Body of pancreas (tissue), 4 donors: ENCODE measurements around the gene GRHL3. TPM values are rescaled to one million over a fixed set of nuclear protein-coding genes. Genes with fewer than 3 reads are reported as not detected.

Experiments
- ATAC-seq: fragments of 150-250 bp; one replicate; pipeline ENCODE4 v1.9.1; 2016
- DNase-seq, 4 donors: peaks; one replicate each; pipeline ENCODE4 v3.0.0-alpha.2; 2019
- H3K27ac ChIP-seq, 4 donors: fragments of 200-600 bp; sonication (generic); 1 replicate in 3 of 4; 2 replicates in 1 of 4; pipeline versions ENCODE4 v1.5.1 to v1.6.1; 2016 to 2019; ENCODE audit warnings: mild to moderate bottlenecking in 1 of 4, mixed read lengths in 1 of 4, moderate library complexity in 1 of 4
- H3K27me3 ChIP-seq, 2 donors: fragments of 200-600 bp; sonication (generic); one replicate each; pipeline ENCODE4 v1.6.0; 2016; ENCODE audit warnings: mild to moderate bottlenecking in 1 of 2
- H3K36me3 ChIP-seq, 2 donors: fragments of 200-600 bp; sonication (generic); replicated peaks in 1 of 2; 2 replicates each; pipeline ENCODE4 v1.5.1; 2016; ENCODE audit warnings: low read depth in 2 of 2; ENCODE audit not compliant: insufficient read depth in 1 of 2
- H3K4me1 ChIP-seq: fragments of 200-600 bp; sonication (generic); one replicate; pipeline ENCODE4 v1.6.0; 2016
- H3K4me3 ChIP-seq, 2 donors: fragments of 200-600 bp; sonication (generic); 1 replicate in 1 of 2; 2 replicates in 1 of 2; pipeline ENCODE4 v1.5.1; 2016 to 2019
- H3K9me3 ChIP-seq, 3 donors: fragments of 200-600 bp; sonication (generic); 1 replicate in 2 of 3; 2 replicates in 1 of 3; pipeline ENCODE4 v1.5.1; 2016
- POLR2A ChIP-seq, 3 donors: fragments of 450-650 bp; IDR thresholded peaks; one replicate each; pipeline ENCODE4 v1.6.1; 2016; ENCODE audit warnings: antibody characterized with exemption in 3 of 3, mild to moderate bottlenecking in 2 of 3
- WGBS, 2 donors: methylation state at CpG; one replicate each; pipeline ENCODE4 v1.1.5; 2017; 5-methylcytosine and 5-hydroxymethylcytosine counted together
- intact Hi-C: fragments of 100-400 bp; cut with DNase I; formaldehyde crosslinking; loops from one replicate; pipeline ENCODE4 v1.15.1; 2023
- total RNA-seq, 2 donors: library from RNA; depleted of rRNA; stranded (reverse); fragments of >200 nt; gene quantifications; one replicate each; pipeline ENCODE4 v1.1.0, GENCODE V29; 2016
- TF ChIP-seq, protein P1 (sequence below), 7 experiments: fragments of 450-650 bp in 4 of 7; fragments of 200-600 bp in 3 of 7; sonication (generic) in 3 of 7; IDR thresholded peaks; one replicate each; pipeline ENCODE4 v1.5.1; 2016 to 2019; ENCODE audit warnings: antibody characterized with exemption in 7 of 7

Gene GRHL3
- total RNA-seq, 2 donors from 2014 or later = not detected

DNA sequence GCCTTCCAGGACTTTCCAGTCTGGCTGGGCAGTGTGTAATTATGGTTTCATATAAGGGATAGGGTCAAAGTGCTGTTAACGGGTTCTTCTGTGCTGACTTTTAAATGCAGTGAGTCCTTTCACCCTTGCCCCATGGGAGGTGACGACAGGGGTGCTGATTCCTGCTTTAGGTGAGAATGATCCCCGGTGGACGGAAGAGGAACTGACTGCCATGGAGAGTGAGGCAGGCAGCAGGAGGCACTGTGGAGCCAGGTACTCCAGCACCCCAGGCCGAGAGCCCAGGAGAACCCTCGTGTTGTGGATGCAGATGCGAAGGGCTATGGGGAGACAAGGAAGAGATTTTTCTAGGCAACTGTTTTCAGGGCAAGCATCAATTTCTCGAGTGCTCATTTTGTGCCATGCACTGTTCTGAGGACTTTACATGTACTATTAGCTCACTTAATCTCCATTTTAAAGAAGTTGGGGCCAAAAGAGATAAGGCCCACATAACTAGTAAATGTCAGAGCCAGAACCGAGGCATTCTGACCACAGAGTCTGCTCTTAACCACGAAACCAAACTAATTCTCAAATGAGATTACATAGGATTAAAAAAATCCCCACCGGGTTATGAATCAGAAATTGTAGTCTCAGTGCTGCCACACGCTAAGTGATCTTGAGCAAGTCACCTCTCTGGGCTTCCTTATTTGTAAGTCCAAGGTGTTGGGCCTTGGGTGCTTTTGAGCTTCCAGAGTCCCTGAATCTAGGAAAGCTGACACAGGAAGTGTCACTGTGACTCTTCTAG is 66.2 kb downstream of the GRHL3 start:
- Histone ChIP-seq H3K36me3 (no peaks in the 10 kb centered on the region), H3K27ac (no peak overlapping the region), H3K4me1 (peaks cover 5% of the 10 kb centered on the region), H3K4me3 (no peak overlapping the region), H3K9me3 (no peaks in the 10 kb centered on the region), H3K27me3 (no peaks in the 10 kb centered on the region)
- intact Hi-C loops = loop anchor here (5.0 to 10.0 kb wide), 2 partner anchors 183 to 311 kb away; no protein-coding TSS in a partner anchor
- TF ChIP-seq, protein P1, sequence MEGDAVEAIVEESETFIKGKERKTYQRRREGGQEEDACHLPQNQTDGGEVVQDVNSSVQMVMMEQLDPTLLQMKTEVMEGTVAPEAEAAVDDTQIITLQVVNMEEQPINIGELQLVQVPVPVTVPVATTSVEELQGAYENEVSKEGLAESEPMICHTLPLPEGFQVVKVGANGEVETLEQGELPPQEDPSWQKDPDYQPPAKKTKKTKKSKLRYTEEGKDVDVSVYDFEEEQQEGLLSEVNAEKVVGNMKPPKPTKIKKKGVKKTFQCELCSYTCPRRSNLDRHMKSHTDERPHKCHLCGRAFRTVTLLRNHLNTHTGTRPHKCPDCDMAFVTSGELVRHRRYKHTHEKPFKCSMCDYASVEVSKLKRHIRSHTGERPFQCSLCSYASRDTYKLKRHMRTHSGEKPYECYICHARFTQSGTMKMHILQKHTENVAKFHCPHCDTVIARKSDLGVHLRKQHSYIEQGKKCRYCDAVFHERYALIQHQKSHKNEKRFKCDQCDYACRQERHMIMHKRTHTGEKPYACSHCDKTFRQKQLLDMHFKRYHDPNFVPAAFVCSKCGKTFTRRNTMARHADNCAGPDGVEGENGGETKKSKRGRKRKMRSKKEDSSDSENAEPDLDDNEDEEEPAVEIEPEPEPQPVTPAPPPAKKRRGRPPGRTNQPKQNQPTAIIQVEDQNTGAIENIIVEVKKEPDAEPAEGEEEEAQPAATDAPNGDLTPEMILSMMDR (IDR thresholded peaks at IDR 0.05) = peak in 5 of 7 experiments; percentile 6 to 39 (median 32)
- no peak for TF ChIP-seq POLR2A (IDR thresholded peaks at IDR 0.05)
- 83 to 85% methylated on average over 11 to 12 of the region's 12 CpGs for WGBS, 2 donors
- ATAC-seq = no peak
- DNase-seq = no peak

DNA sequence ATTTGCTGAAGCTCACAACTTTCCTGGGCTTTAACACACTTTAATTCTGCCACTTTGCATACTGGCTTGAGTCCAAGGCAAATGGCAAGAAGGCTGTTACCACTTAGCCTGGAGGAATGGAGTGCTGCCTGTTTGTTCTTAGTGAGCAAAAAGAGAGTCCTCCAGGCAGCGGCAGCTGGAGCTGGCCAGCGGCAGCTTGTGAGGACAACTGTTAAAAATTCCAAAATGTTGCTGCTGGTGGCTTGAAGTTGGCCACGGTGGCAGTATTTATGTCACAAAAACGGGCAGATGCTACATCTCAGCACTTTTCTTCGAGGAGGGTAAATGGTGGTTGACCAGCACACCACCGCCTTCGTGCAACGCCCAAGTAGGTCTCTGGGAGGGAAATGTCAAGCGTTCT is 67.1 kb downstream of the GRHL3 start:
- Histone ChIP-seq H3K4me1 (peaks cover 8% of the 10 kb centered on the region), H3K27me3 (no peaks in the 10 kb centered on the region), H3K36me3 (no peaks in the 10 kb centered on the region), H3K9me3 (no peaks in the 10 kb centered on the region), H3K27ac (no peak overlapping the region), H3K4me3 (no peak overlapping the region)
- intact Hi-C loops = loop anchor here (5.0 to 10.0 kb wide), 2 partner anchors 184 to 311 kb away; no protein-coding TSS in a partner anchor
- ATAC-seq (no peak), DNase-seq (no peak)
- 86 to 91% methylated on average over 9 of the region's 9 CpGs for WGBS, 2 donors
- TF ChIP-seq, protein P1 (IDR thresholded peaks at IDR 0.05) = no peak
- TF ChIP-seq POLR2A (IDR thresholded peaks at IDR 0.05) = no peak

DNA sequence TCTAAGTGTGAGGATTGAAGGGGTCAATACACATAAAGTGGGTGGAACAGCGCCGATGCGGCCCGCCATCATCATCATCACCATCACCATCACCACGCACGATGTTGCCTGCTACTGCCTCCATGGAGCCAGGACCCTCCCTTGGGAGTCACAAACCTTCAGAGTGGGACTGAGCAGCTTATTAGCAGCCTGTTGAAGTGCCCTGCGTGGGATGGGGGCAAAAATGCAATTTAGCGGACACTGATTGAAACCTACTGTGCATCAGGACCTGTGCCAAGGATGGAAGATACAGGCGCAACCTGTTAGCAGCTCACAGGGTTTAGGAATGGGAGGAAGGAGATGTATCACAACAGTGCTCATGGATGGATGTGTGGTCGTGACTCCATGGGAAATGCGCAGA is 67.8 kb downstream of the GRHL3 start:
- intact Hi-C loops = loop anchor here (5.0 to 10.0 kb wide), 2 partner anchors 185 to 312 kb away; no protein-coding TSS in a partner anchor
- peaks cover 11% of the 10 kb centered on the region for H3K4me1 ChIP-seq

DNA sequence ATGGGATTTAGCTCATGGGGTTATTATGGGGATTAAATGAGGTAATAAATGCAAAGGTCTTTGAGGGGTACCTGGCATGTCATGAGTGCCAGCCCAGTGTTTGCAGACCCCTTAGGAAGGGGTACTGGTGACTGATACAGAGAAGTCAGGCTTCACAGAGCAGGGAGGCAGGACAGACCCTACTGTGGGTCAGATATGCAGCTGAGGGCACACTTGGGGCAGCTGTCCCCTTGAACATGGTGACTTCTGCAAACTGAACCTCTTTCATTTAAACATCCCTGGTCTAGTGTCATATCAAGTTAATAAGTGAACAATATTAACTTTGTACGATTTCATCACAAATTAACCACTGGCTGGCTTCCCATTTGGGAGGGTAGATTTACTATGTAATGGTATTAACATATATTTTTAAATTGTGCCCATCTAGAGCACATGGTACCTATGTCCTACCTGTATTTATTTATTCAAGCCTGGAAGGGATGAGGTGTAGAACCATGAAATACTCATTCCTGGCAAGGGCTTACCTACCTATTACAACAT is 68.5 kb downstream of the GRHL3 start:
- H3K9me3 ChIP-seq = no peaks in the 10 kb centered on the region
- WGBS, 2 donors = 8 to 32% methylated on average over 1 of the region's 1 CpG
- TF ChIP-seq POLR2A (IDR thresholded peaks at IDR 0.05) = no peak
- TF ChIP-seq, protein P1 (IDR thresholded peaks at IDR 0.05) = no peak
- H3K4me3 ChIP-seq = no peak overlapping the region
- no peaks in the 10 kb centered on the region for H3K27me3 ChIP-seq
- no peaks in the 10 kb centered on the region for H3K36me3 ChIP-seq
- intact Hi-C loops = loop anchor here (5.0 to 10.0 kb wide), 2 partner anchors 185 to 313 kb away; no protein-coding TSS in a partner anchor
- peaks cover 17% of the 10 kb centered on the region for H3K4me1 ChIP-seq
- ATAC-seq (no peak), DNase-seq (no peak)
- H3K27ac ChIP-seq = no peak overlapping the region

More for the DNA sequence above, 67.8 kb downstream of the GRHL3 start:
- ATAC-seq (no peak), DNase-seq (no peak)
- Histone ChIP-seq H3K27ac (no peak overlapping the region), H3K27me3 (no peaks in the 10 kb centered on the region), H3K36me3 (no peaks in the 10 kb centered on the region), H3K4me3 (no peak overlapping the region), H3K9me3 (no peaks in the 10 kb centered on the region)
- 91% methylated on average over 10 of the region's 11 CpGs for WGBS, 2 donors
- TF ChIP-seq, protein P1 (IDR thresholded peaks at IDR 0.05) = no peak
- TF ChIP-seq POLR2A (IDR thresholded peaks at IDR 0.05) = no peak
